HG03378 (cell line): Measurements from ENCODE around the gene PFDN5.

Experiments
- ATAC-seq: cut with Tn5 transposase; IDR thresholded peaks from one replicate; pipeline ENCODE4 v1.9.1; 2021; ENCODE audit warnings: mild to moderate bottlenecking, moderate library complexity; ENCODE audit not compliant: unreplicated experiment

The PFDN5 gene

GRCh38 chr12:53295070-53295890, at the start of gene PFDN5:
Gene PFDN5, plus strand, starts transcription at chr12:53295542. Its CDS starts 26 bp downstream, at chr12:53295568.
- peak; percentile 72 for ATAC-seq

- ATAC-seq = no peak
Measured at GRCh38 chr12:53251477-53252348, 43.6 kb upstream of the PFDN5 start.

- ATAC-seq = no peak
Measured at GRCh38 chr12:53252349-53252916, 42.9 kb upstream of the PFDN5 start.

GRCh38 chr12:53253298-53253697, 42.0 kb upstream of the PFDN5 start:
- ATAC-seq = no peak

- ATAC-seq = no peak
Measured at GRCh38 chr12:53254816-53255545, 40.4 kb upstream of the PFDN5 start.

GRCh38 chr12:53255996-53256395, 39.3 kb upstream of the PFDN5 start:
- ATAC-seq = peak; percentile 37

- ATAC-seq = no peak
Measured at GRCh38 chr12:53258541-53259539, 36.5 kb upstream of the PFDN5 start.

GRCh38 chr12:53259891-53260290, 35.5 kb upstream of the PFDN5 start:
- no peak for ATAC-seq

- no peak for ATAC-seq
Measured at GRCh38 chr12:53265783-53266182, 29.6 kb upstream of the PFDN5 start.

GRCh38 chr12:53267306-53267998, 27.9 kb upstream of the PFDN5 start:
- peak; percentile 15 for ATAC-seq

- peak; percentile 77 for ATAC-seq
Measured at GRCh38 chr12:53267999-53268629, 27.2 kb upstream of the PFDN5 start, which contains the start of gene ESPL1. Gene ESPL1, plus strand, starts transcription at chr12:53268299. Its CDS starts 468 bp downstream, at chr12:53268767.

- ATAC-seq = no peak
Measured at GRCh38 chr12:53268630-53269562, 26.4 kb upstream of the PFDN5 start.

GRCh38 chr12:53274445-53274844, 20.9 kb upstream of the PFDN5 start:
- no peak for ATAC-seq

- no peak for ATAC-seq
Measured at GRCh38 chr12:53276511-53276910, 18.8 kb upstream of the PFDN5 start.

- ATAC-seq = no peak
Measured at GRCh38 chr12:53277981-53278380, 17.4 kb upstream of the PFDN5 start.

- no peak for ATAC-seq
Measured at GRCh38 chr12:53279283-53279869, 16.0 kb upstream of the PFDN5 start.
